ENCODE data around the gene CFL2.

CFL2 gene

DNA sequence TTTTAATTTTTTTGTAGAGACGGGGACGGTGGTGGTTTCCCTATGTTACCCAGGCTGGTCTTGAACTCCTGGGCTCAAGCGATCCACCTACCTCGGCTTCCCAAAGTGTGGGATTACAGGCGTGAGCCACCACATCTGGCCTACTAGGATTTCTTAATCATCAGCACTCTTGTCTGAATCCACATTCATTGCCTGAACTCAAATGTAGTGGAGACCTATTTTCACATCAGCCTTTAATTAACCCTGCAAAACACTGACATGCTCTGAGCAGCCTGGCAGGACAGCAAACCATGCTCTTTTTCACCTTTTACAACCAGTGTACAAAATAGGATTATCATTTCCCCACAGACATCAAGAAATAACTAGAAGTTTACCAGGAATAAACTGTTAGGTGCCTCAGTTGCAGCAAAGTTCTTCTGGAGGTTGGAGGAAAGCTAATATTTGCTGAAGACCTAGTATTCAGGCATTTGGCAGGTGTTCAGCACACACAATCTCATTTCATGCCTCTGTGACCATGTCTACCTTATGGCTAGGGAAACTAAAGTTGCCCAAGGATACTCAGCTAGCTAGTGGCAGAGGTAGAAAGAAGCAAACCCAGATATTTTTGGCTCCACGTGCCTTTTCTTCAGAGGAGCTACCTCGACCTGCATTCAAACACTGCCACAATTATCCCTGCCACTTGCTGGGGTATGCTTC lies 37.7 kb downstream of the CFL2 start:
- DNase-seq (ENCODE audit: low read depth) = no peak

DNA sequence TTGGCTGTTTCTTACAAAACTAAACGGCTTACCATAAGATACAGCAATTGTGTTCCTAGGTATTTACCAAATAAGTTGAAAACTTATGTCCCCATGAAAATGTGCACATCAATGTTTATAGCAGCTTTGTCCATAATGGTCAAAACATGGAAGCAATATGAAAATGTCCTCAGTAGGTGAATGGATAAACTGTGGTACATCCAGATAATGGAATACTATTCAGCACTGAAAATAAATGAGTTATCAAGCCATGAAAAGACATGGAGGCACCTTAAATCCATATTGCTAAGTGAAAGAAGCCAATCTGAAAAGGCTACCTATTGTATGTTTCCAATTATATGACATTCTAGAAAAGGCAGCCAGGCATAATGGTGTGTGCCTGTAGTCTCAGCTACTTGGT lies 40.7 kb downstream of the CFL2 start:
- no peak for DNase-seq (ENCODE audit: low read depth)

GRCh38 chr14:34671716-34672115 lies 42.7 kb downstream of the CFL2 start:
- DNase-seq (ENCODE audit: low read depth) = no peak

DNA sequence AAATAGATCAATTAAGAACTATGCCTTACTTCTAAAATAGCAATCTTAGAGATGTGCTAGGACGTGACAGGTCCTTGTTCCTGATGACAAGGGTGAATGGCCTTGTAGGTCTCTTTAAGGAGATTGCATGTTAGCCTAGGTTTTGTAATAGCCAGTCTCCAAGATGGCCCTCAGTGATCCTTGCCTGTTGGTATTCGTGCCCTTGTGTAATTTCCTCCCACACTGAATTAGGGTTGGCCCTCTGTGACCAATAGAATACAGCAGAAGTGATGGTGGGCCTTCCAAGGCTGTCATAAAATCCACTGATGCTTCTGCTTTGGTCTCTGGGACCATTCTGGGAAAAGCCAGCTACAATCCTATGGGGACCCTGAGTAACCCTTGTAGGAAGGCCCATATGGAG lies 46.3 kb downstream of the CFL2 start:
- DNase-seq (ENCODE audit: low read depth) = no peak

GRCh38 chr14:34667007-34667406 lies 47.4 kb downstream of the CFL2 start:
- no peak for DNase-seq (ENCODE audit: low read depth)

- no peak for DNase-seq (ENCODE audit: low read depth)
These were observed 48.5 kb downstream of the CFL2 start for GRCh38 chr14:34665785-34666435.

DNA sequence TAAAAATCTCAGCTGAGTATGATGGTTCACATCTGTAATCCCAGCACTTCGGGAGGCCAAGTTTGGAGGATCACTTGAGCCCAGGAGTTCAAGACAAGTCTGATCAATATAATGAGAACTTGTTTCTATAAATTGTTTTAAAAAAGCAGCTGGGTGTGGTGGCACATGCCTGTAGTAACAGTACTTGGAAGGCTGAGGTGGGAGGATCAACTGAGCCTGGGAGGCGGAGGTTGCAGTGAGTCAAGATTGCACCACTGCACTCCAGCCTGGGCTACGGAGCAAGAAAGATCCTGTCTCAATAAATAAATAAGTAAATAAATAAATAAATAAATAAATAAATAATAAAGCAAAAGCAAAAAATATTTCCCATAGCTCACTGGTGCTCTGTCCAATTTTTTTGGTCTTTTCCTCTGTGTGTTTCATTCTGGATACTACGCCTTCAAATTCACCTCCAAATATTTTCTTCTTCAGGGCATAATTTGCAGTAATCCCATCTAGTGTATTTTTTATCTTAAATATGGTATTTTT lies 51.8 kb downstream of the CFL2 start:
- DNase-seq (ENCODE audit: low read depth) = no peak

DNA sequence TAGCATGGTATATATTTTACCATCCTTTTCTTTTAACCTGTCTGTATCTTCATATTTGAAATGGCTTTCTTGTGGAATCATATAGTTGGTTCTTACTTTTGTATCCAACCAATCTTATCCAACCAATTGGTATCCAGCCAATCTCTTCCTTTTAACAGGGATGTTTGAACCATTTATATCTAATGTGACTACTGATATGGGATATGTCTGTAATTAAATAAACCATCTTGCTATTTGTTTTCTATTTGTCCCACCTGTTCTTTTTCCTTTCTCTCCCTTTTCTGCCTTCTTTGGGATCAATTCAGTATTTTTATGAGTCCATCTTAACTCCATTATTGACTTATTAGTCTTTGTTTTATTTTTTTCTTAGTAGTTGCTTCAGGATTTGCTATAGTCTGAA lies 53.6 kb downstream of the CFL2 start:
- no peak for DNase-seq (ENCODE audit: low read depth)
